NCI-H82 treated with DMSO at 0.1 percent for 48 hours (cell line): ENCODE measurements around the gene ZNF878.
"Not testable (repeated sequence)": the region's sequence is repeated elsewhere in the genome, so short reads cannot be mapped to it uniquely, and the experiment has no call there.

Experiments used
- DNase-seq: peaks from one replicate; lab custom pipeline; 2025; ENCODE audit not compliant: unreplicated experiment; lab: John Stamatoyannopoulos, UW

The ZNF878 gene

DNA sequence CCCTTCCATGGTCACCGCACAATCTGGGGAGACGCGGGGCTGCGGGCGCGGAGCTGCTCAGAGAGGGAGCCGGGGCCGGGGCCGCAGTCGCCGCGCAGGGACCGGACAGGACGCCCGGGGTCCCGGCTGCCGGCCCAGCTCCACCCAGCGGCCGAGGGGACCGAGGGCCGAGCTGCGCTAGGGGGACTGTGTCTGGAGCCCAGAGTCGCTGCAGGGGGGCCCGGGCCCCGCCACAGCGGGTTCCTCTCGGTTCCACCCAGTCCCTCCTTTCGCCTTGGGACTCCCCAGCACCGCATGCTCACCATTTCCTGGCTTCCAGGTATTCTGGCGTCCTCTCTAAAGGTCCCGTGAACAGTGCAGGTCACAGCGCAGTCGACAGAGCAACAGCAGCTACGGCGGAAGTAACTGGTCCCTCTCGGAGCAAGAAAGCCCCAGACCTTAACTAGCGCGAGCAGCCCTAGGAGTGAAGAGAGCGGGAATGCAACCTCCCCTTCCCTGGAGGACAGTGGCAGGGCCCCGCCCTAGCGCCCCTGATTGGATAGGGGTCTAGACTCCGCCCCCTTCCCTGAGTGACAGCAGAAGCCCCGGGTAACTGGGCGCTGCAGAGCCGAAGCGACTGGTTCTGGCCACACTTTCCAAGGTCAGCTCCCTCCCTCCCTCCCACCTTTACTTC is at the start of gene ZNF878:
ZNF878 (minus strand) TSS at position 465 of the 673 bp plus-strand sequence; CDS start at position 305, 160 bp downstream.
- DNase-seq, result peak; percentile 71

DNA sequence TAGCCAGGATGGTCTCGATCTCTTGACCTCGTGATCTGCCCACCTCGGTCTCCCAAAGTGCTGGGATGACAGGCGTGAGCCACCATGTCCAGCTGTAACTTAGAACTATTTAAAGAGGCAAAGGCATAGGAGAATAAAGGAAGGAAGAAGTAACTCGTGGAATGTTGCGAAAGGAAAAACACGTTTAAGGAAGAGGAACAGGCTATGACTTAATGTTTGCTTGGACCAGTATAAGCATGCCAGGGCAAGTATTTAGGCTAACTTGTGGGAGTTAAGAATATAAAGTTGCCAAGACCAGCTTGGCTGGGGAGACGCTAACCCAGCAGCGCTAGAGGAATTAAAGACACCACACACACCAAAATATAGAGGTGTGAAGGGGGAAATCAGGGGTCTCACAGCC is 45.3 kb upstream of the ZNF878 start:
- no peak for DNase-seq

DNA sequence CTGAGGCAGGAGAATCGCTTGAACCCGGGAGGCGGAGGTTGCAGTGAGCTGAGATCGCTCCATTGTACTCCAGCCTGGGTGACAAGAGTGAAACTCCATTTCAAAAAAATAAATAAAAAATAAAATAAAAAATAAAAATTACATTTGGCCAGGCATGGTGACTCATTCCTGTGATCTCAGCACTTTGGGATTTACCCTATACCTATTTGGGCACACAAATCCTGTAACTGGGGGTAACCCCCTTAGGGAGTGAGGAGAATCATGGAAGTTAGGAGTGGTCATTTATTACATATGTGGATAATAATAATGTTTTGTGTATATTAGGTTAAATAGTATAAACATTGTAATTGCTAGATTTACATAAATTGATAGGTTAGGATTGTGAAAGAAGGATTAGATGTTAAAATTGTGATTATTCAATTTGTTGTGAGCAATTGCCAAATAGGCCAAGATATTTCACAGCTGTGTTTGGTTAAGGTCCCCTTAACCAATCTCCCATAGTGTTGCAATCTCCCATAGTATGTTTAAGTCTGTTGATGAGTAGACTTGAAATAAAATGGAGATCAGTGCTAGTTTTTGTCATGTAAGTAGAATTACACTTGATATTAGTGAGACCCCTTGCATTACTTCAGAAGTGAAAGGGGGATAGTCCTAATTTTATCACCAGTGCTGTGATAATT is 42.5 kb upstream of the ZNF878 start:
- DNase-seq, result no peak

DNA sequence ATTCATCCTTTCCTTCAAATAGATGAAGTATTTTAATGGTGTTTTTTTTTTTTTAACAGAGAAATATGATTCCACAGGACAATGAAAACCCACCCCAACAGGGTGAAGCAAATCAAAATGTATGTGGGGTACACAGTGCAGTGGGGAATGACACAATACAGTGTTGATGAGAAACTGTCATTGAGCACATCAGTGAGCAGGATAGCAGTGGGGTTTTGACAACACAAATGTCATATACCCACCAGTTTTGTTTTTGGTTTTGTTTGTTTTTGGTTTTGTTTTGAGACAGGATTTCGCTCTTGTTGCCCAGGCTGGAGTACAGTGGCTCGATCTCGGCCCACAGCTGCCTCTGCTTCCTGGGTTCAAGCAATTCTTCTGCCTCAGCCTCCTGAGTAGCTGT is 41.0 kb upstream of the ZNF878 start:
- DNase-seq, result no peak

DNA sequence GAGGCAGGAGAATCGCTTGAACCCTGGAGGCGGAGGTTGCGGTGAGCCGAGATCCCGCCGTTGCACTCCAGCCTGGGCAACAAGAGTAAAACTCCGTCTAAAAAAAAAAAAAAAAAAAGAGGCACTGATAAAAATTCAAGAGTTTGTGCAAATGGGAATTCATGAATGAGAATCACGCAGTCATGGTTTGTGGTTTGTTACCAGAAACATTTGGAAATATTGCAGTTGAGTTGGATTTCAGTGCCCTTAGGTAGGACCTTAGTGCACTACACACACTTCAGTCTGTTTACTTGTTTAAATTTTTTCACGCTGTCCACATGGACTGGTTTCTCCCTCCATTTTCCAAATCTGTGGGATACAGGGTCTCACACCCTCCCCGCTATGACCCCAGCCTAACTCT is 40.2 kb upstream of the ZNF878 start:
- DNase-seq, result no peak

DNA sequence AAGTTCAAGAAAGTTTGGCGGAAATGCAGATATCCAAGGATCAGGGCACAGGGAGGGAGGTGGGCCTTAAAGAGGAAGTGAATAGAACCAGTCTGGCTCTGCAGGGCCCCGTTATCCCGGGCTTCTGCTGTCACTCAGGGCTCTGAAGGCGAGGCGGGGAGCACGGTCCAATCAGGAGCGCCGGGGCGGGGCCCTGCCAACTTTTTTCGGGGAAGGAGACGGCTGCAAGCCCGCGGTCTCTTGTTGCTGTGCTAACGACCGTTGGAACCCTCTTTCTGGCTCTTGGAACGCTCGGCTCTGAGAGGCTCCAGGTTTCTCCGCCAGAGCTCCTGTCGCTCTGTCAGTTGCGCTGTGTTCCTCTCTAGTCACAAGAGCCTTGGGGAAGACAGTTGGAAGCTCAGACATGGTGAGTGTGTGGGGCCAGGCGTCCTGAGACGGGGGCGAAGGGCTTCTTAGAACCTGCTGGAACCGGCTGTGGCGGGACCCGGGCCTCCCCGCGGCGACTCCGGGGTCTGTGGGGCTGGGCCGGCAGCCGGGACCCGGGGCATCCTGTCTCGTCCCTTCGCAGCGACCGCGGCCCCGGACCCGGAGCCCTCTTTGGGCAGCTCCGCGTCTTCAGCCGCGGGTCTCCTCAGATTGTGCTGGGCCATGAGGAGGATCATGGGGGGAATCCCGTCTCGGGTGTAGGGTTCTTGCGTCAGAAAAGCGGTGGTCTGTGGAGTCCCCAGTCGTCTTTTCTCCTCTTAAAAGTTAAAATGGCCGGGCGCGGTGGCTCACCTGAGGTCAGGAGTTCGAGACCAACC is 39.5 kb upstream of the ZNF878 start:
- peak; percentile 3 for DNase-seq

DNA sequence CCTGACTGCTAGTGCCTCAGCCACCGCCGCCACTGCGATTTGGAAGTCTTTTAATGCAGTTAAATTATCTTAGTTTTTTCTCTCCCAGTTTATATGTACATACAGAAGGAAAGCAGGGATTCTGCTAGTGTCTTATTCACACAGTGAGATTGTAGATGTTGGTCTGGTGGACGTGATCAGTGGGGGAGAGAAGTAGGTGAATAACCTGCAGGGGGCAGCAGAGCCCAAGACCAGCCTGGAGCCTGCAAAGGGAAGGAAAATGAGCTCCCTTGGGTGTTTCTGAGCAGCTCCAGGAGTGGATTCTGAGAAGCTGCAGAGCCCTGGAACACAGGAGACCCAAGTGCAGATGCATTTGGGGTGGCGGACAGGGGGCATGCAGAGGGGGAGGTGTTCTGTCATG is 38.0 kb upstream of the ZNF878 start:
- DNase-seq, result no peak

DNA sequence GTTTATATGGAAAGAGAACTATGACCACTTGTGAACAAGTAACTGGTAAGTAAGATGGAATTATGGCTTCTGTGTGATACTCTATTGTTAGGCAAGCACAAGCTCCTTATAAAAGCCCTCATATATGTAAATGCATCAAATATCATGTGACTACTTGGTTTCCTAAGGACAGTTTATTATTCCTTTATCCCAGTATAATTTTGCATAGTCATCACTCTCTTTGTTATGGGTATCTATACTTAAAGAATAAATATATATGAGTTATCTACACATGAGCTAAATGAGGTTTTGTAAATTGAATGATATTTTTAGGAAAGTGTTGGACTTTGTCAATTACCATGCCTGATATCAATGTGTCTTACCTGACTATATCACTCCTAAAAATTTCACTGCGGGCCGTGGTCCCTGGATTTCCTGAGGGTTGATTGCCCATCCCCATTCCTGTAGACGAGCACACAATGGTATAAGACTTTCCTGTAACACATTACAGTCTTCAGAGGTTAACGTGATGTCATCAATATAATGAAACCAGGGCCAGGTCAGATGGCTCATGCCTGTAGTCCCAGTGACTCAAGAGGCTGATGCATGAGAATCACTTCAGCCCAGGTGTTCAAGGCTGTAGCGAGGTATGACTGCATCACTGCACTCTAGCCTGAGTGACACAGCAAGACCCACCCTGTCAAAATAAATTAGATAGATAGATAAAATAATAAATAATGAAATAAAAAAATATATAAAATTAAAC is 32.5 kb upstream of the ZNF878 start:
- DNase-seq, result no peak

DNA sequence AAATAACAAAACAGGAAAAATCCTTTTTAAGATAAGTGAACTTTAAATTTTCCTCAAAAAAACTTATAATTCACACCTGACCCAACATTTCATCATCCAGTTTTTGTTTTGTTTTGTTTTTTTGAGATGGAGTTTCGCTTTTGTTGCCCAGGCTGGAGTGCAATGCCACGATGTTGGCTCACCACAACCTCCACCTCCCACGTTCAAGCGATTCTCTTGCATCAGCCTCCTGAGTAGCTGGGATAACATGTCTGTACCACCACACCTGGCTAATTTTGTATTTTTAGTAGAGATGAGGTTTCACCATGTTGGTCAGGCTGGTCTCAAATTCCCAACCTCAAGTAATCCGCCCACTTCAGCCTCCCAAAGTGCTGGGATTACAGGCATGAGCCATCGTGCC is 30.6 kb upstream of the ZNF878 start:
- DNase-seq, result not testable (repeated sequence)

DNA sequence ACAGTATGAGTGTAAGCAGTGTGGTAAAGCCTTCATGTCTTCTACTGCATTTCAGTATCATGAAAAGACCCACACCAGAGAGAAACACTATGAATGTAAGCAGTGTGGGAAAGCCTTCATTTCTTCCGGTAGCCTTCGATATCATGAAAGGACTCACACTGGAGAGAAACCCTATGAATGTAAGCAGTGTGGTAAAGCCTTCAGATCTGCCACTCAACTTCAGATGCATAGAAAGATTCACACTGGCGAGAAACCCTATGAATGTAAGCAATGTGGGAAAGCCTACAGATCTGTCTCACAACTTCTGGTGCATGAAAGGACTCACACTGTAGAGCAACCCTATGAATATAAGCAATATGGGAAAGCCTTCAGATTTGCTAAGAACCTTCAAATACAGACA is 24.6 kb upstream of the ZNF878 start:
- no peak for DNase-seq

DNA sequence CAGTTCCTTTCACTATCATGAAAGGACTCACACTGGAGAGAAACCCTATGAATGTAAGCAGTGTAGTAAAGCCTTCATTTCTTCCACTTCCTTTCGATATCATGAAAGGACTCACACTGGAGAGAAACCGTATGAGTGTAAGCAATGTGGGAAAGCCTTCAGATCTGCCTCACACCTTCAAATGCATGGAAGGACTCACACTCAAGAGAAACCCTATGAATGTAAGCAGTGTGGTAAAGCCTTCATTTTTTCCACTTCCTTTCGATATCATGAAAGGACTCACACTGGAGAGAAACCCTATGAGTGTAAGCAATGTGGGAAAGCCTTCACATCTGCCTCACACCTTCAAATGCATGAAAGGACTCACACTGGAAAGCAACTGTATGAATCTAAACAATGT is 23.6 kb upstream of the ZNF878 start:
- not testable (repeated sequence) for DNase-seq

DNA sequence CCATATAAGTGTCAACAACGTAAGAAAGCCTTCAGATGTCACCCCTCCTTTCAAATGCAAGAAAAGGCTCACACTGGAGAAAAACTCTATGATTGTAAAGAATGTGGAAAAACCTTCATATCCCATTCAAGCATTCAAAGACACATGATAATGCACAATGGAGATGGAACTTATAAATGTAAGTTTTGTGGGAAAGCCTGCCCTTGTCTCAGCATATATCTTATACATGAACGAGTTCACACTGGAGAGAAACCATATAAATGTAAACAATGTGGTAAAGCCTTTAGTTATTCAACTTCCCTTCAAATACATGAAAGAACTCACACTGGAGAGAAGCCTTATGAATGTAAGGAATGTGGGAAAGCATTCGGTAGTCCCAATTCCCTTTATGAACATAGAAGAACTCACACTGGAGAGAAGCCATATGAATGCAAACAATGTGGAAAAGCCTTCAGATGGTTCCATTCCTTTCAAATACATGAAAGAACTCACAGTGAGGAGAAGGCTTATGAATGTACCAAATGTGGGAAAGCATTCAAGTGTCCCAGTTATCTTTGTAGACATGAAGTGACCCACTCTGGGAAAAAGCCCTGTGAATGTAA is 22.9 kb upstream of the ZNF878 start:
- DNase-seq, result no peak

DNA sequence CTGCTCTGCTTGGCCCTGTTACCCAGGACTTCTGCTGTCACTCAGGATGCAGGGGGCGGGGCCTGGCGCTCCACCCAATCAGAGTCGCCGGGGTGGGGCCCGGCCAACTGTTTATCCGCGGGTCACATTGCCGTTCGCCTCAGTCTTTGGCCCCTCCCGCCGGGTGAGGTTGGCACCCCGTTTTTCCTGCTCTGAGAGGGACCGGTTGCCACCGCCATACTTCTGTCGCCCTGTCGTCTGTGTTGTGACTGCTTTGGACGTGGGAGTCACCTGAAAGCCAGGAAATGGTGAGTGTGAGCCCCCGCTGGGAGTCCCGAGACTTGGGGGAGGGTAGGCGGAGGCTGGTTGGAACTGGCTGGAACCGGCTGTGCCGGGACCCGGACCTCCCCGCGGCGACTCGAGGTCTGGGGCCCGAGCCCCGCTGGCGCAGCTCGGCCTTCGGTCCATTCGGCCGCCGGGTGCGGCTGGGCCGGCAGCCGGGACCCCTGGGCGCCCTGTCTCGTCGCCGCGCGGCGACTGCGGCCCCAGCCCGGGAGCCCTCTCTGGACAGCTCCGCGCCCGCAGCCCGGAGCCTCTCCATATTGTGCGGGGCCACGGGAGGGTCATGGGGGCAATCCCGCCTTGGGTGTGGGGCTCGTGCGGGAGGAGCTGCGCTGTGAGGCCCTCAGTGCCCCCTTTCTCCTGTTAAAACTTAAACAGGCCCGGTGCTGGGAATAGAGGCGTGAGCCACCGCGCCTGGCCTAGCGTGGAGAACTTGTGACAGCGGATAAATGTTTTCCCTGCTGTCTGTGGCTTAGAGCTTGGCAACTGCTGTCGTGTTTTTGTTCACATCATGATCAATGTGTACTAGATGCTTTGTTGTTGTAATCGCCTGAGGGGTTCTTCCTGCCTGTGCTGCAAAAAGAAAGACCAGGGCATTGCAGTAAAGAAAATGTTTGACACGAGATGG is 12.1 kb upstream of the ZNF878 start, which contains the start of gene ZNF844:
ZNF844 (plus strand) TSS at position 142 of the 949 bp plus-strand sequence; CDS start at position 285, 143 bp downstream.
- DNase-seq, result peak; percentile 27

DNA sequence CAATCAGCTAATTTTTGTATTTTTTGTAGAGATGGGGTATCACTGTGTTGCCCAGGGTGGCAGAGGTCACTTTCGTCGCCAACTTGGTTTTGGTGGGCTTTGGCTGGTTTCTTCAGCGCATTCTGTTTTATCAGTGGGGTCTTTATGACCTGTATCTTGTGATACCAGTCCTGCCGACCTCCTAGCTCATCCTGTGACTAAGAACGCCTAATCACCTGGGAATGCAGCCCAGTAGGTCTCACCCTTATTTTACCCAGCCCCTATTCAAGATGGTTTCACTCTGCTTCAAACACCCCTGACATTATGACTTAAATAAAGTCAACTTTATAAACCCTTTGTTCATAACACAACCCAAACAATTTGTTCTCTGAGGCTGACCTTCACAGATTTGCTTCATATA is 3.0 kb upstream of the ZNF878 start:
- DNase-seq, result no peak

DNA sequence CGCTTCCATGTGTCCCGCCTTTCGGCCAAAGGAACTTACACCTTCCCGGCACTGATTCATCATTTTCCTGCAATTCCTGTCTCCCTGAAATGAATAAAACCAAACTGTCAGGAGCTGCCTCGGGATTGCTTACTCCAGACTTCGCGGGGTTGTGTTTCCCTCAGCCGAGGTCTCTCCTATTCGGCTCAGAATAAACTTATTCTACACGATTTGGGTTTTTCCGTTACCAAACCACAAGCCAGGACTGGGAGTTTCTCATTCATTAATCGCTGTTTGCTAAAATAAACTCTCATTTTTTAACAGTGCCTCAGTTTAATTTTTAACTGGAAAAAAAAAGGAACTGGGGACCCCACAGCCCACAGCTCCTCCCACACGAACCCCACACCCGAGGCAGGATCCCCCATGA is 667 bp downstream of the ZNF878 start:
- DNase-seq, result no peak

DNA sequence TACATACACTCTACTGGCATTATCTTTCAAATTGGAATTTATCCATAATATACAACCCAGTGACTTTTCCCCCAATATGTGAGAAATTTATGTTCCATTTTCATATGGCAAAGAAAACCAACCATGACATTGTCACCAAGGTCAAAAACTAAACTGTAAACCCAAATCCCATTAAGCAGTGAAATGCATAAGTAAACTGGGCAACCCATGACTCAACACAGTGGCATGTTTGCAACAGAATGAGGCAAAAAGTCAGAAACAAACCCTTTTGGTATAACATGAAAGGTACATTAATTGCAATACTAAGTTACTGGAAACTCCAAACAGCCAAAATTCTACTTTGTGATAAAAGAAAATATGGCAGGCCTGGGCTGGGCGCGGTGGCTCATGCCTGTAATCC is 4.9 kb downstream of the ZNF878 start:
- no peak for DNase-seq

DNA sequence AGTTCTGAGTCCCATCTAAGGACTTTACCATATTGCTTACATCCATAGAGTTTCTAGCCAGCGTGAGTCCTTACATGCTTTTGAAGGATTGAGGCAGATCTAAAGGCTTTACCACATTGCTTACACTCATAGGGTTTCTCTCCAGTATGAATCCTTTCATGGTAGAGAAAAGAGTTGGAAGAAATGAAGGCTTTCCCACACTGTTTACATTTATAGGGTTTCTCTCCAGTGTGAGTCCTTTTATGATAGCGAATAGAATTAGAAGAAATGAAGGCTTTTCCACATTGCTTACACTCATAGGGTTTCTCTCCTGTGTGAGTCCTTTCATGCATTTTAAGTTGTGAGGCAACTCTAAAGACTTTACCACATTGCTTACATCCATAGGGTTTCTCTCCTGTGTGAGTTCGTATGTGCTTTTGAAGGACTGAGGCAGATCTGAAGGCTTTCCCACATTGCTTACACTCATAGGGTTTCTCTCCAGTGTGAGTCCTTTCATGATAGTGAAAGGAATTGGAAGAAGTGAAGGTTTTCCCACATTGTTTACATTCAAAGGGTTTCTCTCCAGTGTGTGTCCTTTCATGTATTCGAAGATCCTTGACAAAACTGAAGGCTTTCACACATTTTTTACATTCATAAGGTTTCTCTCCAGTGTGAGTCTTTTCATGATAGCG is 8.9 kb downstream of the ZNF878 start:
- DNase-seq, result no peak

DNA sequence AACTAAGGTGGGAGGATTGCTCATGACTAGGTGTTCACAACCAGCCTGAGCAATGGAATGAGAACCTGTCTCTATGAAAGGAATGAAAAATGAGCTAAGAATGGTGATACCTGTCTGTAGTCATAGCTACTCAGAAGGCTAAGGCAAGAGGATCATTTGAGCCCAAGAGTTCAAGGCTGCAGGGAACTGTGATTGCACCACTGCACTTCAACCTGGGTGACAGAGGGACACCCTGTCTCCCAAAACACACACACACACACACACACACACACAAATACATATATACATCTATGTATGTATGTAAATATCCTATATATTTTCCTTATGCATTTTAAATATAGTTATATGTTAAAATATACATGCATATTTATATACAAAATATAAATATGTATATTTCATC is 9.9 kb downstream of the ZNF878 start:
- DNase-seq, result no peak
